GM12878 (cell line): Measurements from ENCODE around the gene RAB3B.
A peak's percentile ranks its signal among the peaks of the same experiment; 100 is the strongest.

Source experiments
- CHD2 ChIP-seq: IDR thresholded peaks from 2 replicates; pipeline ENCODE4 v1.6.1; 2011; ENCODE audit warnings: low read depth, low read length, improper control_type of control experiment, borderline replicate concordance
- GABPA ChIP-seq: IDR thresholded peaks from 2 replicates; pipeline ENCODE4 v1.6.1; 2014; ENCODE audit warnings: antibody characterized with exemption, low read depth, mild to moderate bottlenecking, inconsistent platforms
- RFX5 ChIP-seq: IDR thresholded peaks from 2 replicates; pipeline ENCODE4 v1.6.1; 2011; ENCODE audit warnings: low read depth, low read length, improper control_type of control experiment
- SUPT20H ChIP-seq: IDR thresholded peaks from 2 replicates; pipeline ENCODE4 v1.6.1; 2011; ENCODE audit warnings: low read depth, mild to moderate bottlenecking, low read length, moderate library complexity, borderline replicate concordance; ENCODE audit not compliant: control insufficient read depth
- SUZ12 ChIP-seq: fragments of 200-600 bp; sonication (generic); IDR thresholded peaks from one replicate; pipeline ENCODE4 v1.6.1; 2018; ENCODE audit warnings: antibody characterized with exemption, mild to moderate bottlenecking; ENCODE audit not compliant: unreplicated experiment
- TF ChIP-seq, protein P1 (sequence below): IDR thresholded peaks from 2 replicates; pipeline ENCODE4 v1.6.1; 2012; ENCODE audit warnings: low read depth, low read length, improper control_type of control experiment

- TF ChIP-seq, protein P1, sequence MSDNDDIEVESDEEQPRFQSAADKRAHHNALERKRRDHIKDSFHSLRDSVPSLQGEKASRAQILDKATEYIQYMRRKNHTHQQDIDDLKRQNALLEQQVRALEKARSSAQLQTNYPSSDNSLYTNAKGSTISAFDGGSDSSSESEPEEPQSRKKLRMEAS: no peak
- no peak for TF ChIP-seq SUPT20H
- no peak; the same call in 1 of the 2 replicates for TF ChIP-seq CHD2
- peak; percentile 23; the same call in 1 of the 2 replicates for TF ChIP-seq GABPA
- no peak for TF ChIP-seq SUZ12
- TF ChIP-seq RFX5: no peak
Measured at GRCh38 chr1:51863384-51863783, 127.1 kb downstream of the RAB3B start.
